Embryonic facial prominence (tissue), 1 donor: ENCODE data around the gene MIGA2.

ENCODE experiments used
- DNase-seq: peaks from one replicate; pipeline ENCODE4 v3.0.0-alpha.2; 2016; ENCODE audit errors: extremely low spot score

MIGA2 gene

GRCh38 chr9:129073404-129073803 is 37.0 kb downstream of the MIGA2 start:
- no peak for DNase-seq

- no peak for DNase-seq
These were observed 37.7 kb downstream of the MIGA2 start for GRCh38 chr9:129074106-129074505.

GRCh38 chr9:129075996-129076639 is 39.7 kb downstream of the MIGA2 start:
- no peak for DNase-seq

GRCh38 chr9:129076640-129077037 is 40.2 kb downstream of the MIGA2 start:
- DNase-seq = no peak

- DNase-seq = no peak
These were observed 40.8 kb downstream of the MIGA2 start for GRCh38 chr9:129077236-129077635.

GRCh38 chr9:129078691-129079503 is 42.5 kb downstream of the MIGA2 start:
- DNase-seq = no peak

GRCh38 chr9:129079829-129080228 is 43.4 kb downstream of the MIGA2 start:
- no peak for DNase-seq

GRCh38 chr9:129080298-129080600 is 43.8 kb downstream of the MIGA2 start:
- no peak for DNase-seq

GRCh38 chr9:129080601-129081387 is 44.4 kb downstream of the MIGA2 start, which contains the start of gene DOLPP1:
TSS of gene DOLPP1 (plus strand) at chr9:129081111. CDS start at chr9:129081132, 21 bp downstream.
- DNase-seq = peak; percentile 98

GRCh38 chr9:129081388-129081904 is 45.0 kb downstream of the MIGA2 start:
- DNase-seq = no peak

GRCh38 chr9:129084087-129084486 is 47.7 kb downstream of the MIGA2 start:
- DNase-seq = no peak

- no peak for DNase-seq
These were observed 52.8 kb downstream of the MIGA2 start for GRCh38 chr9:129089246-129089645.

- DNase-seq = no peak
These were observed 57.4 kb downstream of the MIGA2 start for GRCh38 chr9:129093602-129094386.

GRCh38 chr9:129094387-129095169 is 58.2 kb downstream of the MIGA2 start:
- DNase-seq = no peak

GRCh38 chr9:129095170-129095667 is 58.8 kb downstream of the MIGA2 start:
- no peak for DNase-seq

GRCh38 chr9:129095908-129096307 is 59.5 kb downstream of the MIGA2 start:
- no peak for DNase-seq

- DNase-seq = no peak
These were observed 61.4 kb downstream of the MIGA2 start for GRCh38 chr9:129097671-129098306.

GRCh38 chr9:129098328-129098727 is 61.9 kb downstream of the MIGA2 start:
- DNase-seq = no peak

GRCh38 chr9:129100383-129101169 is 64.2 kb downstream of the MIGA2 start:
- no peak for DNase-seq
